ENCODE measurements around the gene PVALB. TPM values are rescaled to one million over a fixed set of nuclear protein-coding genes. Genes with fewer than 3 reads are reported as not detected.

The PVALB gene
- total and polyA plus RNA-seq, 2 donors (not counting 1 experiment from before 2014, with no cell fraction given): not detected

- H3K27ac Mint-ChIP-seq: no peak overlapping the region
- no peak for ATAC-seq (ENCODE audit: low read depth)
- no peaks in the 10 kb centered on the region for H3K79me2 ChIP-seq (ENCODE audit: control insufficient read depth, insufficient read depth, low read length)
- H3K27me3 Mint-ChIP-seq: peaks cover 26% of the 10 kb centered on the region
- ChIA-PET CTCF (interaction anchor here (0.9 kb wide), 1 partner anchor 47 kb away, joined by 5 read pairs; no protein-coding TSS in a partner anchor), POLR2A (no interaction called here)
- H3K27me3 ChIP-seq (replicated peaks in 1 of 4; ENCODE audit: control extremely low read depth in 1 of 4, control insufficient read depth in 3 of 4, insufficient read depth in 4 of 4, low read length in 3 of 4): peaks cover 0 to 9% (median 2%) of the 10 kb centered on the region in 4 experiments
- no peak overlapping the region for H3K27ac ChIP-seq (ENCODE audit: low read length in 2 of 2)
- no peaks in the 10 kb centered on the region for H3K9me3 Mint-ChIP-seq (ENCODE audit: insufficient read depth)
- no peak for DNase-seq
- no peak overlapping the region for H2AFZ ChIP-seq (ENCODE audit: insufficient read depth, low read depth, low read length, poor library complexity, severe bottlenecking)
- H3K4me2 ChIP-seq (replicated peaks; ENCODE audit: low read depth, low read length, poor library complexity, severe bottlenecking): no peak overlapping the region
- H3K4me3 Mint-ChIP-seq: no peak overlapping the region
- intact Hi-C loops (cut with micrococcal nuclease): no loop called here
- H4K20me1 ChIP-seq (ENCODE audit: control insufficient read depth, insufficient read depth, low read length, poor library complexity, severe bottlenecking): no peaks in the 10 kb centered on the region
- H3K4me1 ChIP-seq (ENCODE audit: control insufficient read depth in 2 of 2, insufficient read depth in 2 of 2, low read length in 2 of 2): no peaks in the 10 kb centered on the region
- H3K9ac ChIP-seq (ENCODE audit: low read length): no peak overlapping the region
- TF ChIP-seq CTCF (IDR thresholded peaks at IDR 0.05) (no peak), EZH2 (IDR thresholded peaks at IDR 0.05; ENCODE audit: borderline replicate concordance, insufficient read depth, low read depth, low read length, poor library complexity, severe bottlenecking) (no peak)
- no peaks in the 10 kb centered on the region for H3K4me1 Mint-ChIP-seq
- WGBS (ENCODE audit: insufficient coverage): no CpG with 5 or more reads among the region's 1 CpG
- H3K9me3 ChIP-seq (ENCODE audit: control extremely low read depth in 1 of 3, control insufficient read depth in 2 of 3, insufficient read depth in 1 of 3, low read length in 2 of 3): no peaks in the 10 kb centered on the region
- H3K4me3 ChIP-seq (ENCODE audit: control extremely low read depth in 1 of 5, extremely low read depth in 1 of 5, insufficient read depth in 1 of 5, low read depth in 2 of 5, low read length in 4 of 5): no peak overlapping the region
- H3K36me3 ChIP-seq (replicated peaks in 1 of 2; ENCODE audit: control extremely low read depth in 1 of 2, control insufficient read depth in 1 of 2, extremely low read depth in 1 of 2, insufficient read depth in 2 of 2, low read length in 1 of 2): no peaks in the 10 kb centered on the region
These were observed 8.0 kb downstream of the PVALB start for GRCh38 chr22:36808721-36809344.

DNA sequence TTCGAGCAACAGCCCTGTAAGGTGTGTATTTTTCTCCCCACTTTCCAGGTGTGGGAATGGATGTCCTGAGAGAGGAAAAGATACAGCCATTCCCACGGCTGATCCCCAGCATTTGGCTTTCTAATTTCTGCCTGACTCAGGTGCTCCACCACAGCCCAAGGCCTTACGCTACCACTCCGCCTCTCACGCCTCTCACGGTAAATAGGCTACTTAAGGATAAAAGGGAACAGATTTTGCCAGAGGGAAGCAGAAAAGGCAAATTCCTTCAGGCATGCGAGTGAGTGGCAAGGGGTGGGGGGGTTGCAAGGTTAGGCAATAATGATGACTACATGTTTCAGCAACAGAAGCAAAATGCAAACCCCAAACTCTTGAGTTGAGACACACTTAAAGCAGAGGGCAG is 9.2 kb downstream of the PVALB start:
- no peaks in the 10 kb centered on the region for H3K4me1 ChIP-seq (ENCODE audit: control insufficient read depth in 2 of 2, insufficient read depth in 2 of 2, low read length in 2 of 2)
- Mint-ChIP-seq H3K4me1 (no peaks in the 10 kb centered on the region), H3K27ac (no peak overlapping the region), H3K4me3 (no peak overlapping the region), H3K9me3 (ENCODE audit: insufficient read depth) (no peaks in the 10 kb centered on the region), H3K27me3 (peaks cover 19% of the 10 kb centered on the region)
- no peak overlapping the region for H3K4me2 ChIP-seq (replicated peaks; ENCODE audit: low read depth, low read length, poor library complexity, severe bottlenecking)
- no peak overlapping the region for H3K9ac ChIP-seq (ENCODE audit: low read length)
- POLR2A ChIA-PET: interaction anchor here (0.6 kb wide), 1 partner anchor 372 kb away, joined by 3 read pairs; no protein-coding TSS in a partner anchor
- no peak for DNase-seq
- no peaks in the 10 kb centered on the region for H3K79me2 ChIP-seq (ENCODE audit: control insufficient read depth, insufficient read depth, low read length)
- CTCF ChIA-PET: no interaction called here
- no peak for ATAC-seq (ENCODE audit: low read depth)
- no peaks in the 10 kb centered on the region for H3K9me3 ChIP-seq (ENCODE audit: control extremely low read depth in 1 of 3, control insufficient read depth in 2 of 3, insufficient read depth in 1 of 3, low read length in 2 of 3)
- no peak overlapping the region for H3K4me3 ChIP-seq (ENCODE audit: control extremely low read depth in 1 of 5, extremely low read depth in 1 of 5, insufficient read depth in 1 of 5, low read depth in 2 of 5, low read length in 4 of 5)
- intact Hi-C loops (cut with micrococcal nuclease): no loop called here
- H3K27me3 ChIP-seq (replicated peaks in 1 of 4; ENCODE audit: control extremely low read depth in 1 of 4, control insufficient read depth in 3 of 4, insufficient read depth in 4 of 4, low read length in 3 of 4): peaks cover 0 to 8% (median 2%) of the 10 kb centered on the region in 4 experiments
- no peaks in the 10 kb centered on the region for H3K36me3 ChIP-seq (replicated peaks in 1 of 2; ENCODE audit: control extremely low read depth in 1 of 2, control insufficient read depth in 1 of 2, extremely low read depth in 1 of 2, insufficient read depth in 2 of 2, low read length in 1 of 2)
- no peak overlapping the region for H2AFZ ChIP-seq (ENCODE audit: insufficient read depth, low read depth, low read length, poor library complexity, severe bottlenecking)
- no peaks in the 10 kb centered on the region for H4K20me1 ChIP-seq (ENCODE audit: control insufficient read depth, insufficient read depth, low read length, poor library complexity, severe bottlenecking)
- WGBS (ENCODE audit: insufficient coverage): 96% methylated on average over 5 of the region's 7 CpGs
- TF ChIP-seq EZH2 (IDR thresholded peaks at IDR 0.05; ENCODE audit: borderline replicate concordance, insufficient read depth, low read depth, low read length, poor library complexity, severe bottlenecking): no peak
- TF ChIP-seq CTCF (IDR thresholded peaks at IDR 0.05): no peak
- no peak overlapping the region for H3K27ac ChIP-seq (ENCODE audit: low read length in 2 of 2)
